PC-9 (cell line): ENCODE results near the gene GJB1. TPM values are rescaled to one million over a fixed set of nuclear protein-coding genes. Genes with fewer than 3 reads are reported as not detected.

Experiments used
- BruUV-seq: library from RNA; stranded (reverse); fragments of 400-500 nt; replicated peaks from 2 replicates; lab custom pipeline; 2021; lab: Mats Ljungman, UMichigan
- CTCF ChIA-PET: fragments of 300-600 bp; sonication (Branson Sonifier 250); formaldehyde crosslinking; loops from one replicate; lab custom pipeline; 2022; ENCODE audit warnings: antibody characterized with exemption; lab: Charles Lee
- POLR2A ChIA-PET: fragments of 300-600 bp; sonication (Branson Sonifier 250); formaldehyde crosslinking; loops from one replicate; lab custom pipeline; 2022; ENCODE audit warnings: antibody characterized with exemption; ENCODE audit not compliant: unreplicated experiment; lab: Charles Lee
- DNase-seq, 2 experiments: peaks; one replicate each; pipeline versions ENCODE4 v3.0.0 to v3.0.0-alpha.2; 2015 to 2022; ENCODE audit warnings: mixed read lengths in 1 of 2
- H2AFZ ChIP-seq: fragments of 200-600 bp; sonication (generic); 2 replicates; pipeline ENCODE4 v1.8.1; 2017; ENCODE audit warnings: antibody characterized with exemption
- H3F3A ChIP-seq: fragments of 200-600 bp; sonication (generic); 2 replicates; pipeline ENCODE4 v1.8.1; 2017; ENCODE audit warnings: antibody characterized with exemption, mild to moderate bottlenecking, low read depth; ENCODE audit not compliant: insufficient read depth
- H3K27ac ChIP-seq: fragments of 200-600 bp; sonication (generic); 2 replicates; pipeline ENCODE4 v1.6.1; 2016; ENCODE audit warnings: mixed run types
- H3K27me3 ChIP-seq: fragments of 200-600 bp; sonication (generic); 2 replicates; pipeline ENCODE4 v1.6.1; 2016; ENCODE audit warnings: low read depth, mixed run types; ENCODE audit not compliant: insufficient read depth
- H3K36me3 ChIP-seq: fragments of 200-600 bp; sonication (generic); 2 replicates; pipeline ENCODE4 v1.6.1; 2016; ENCODE audit warnings: low read depth, mixed run types
- H3K4me1 ChIP-seq: fragments of 200-600 bp; sonication (generic); replicated peaks from 2 replicates; pipeline ENCODE4 v1.6.1; 2016; ENCODE audit warnings: mixed run types; ENCODE audit not compliant: insufficient read depth
- H3K4me2 ChIP-seq: fragments of 200-600 bp; sonication (generic); 2 replicates; pipeline ENCODE4 v1.6.1; 2017; ENCODE audit warnings: mixed run types
- H3K4me3 ChIP-seq: fragments of 200-600 bp; sonication (generic); 2 replicates; pipeline ENCODE4 v1.6.1; 2016; ENCODE audit warnings: mixed run types
- H3K79me2 ChIP-seq: fragments of 200-600 bp; sonication (generic); 2 replicates; pipeline ENCODE4 v1.6.1; 2017; ENCODE audit warnings: low read depth, mixed run types
- H3K9me2 ChIP-seq: fragments of 200-600 bp; sonication (generic); 2 replicates; pipeline ENCODE4 v1.8.1; 2017; ENCODE audit warnings: mild to moderate bottlenecking; ENCODE audit not compliant: insufficient read depth
- H3K9me3 ChIP-seq: fragments of 200-600 bp; sonication (generic); 2 replicates; pipeline ENCODE4 v1.8.1; 2016; ENCODE audit warnings: low read depth; ENCODE audit not compliant: insufficient read depth
- H4K20me1 ChIP-seq: fragments of 200-600 bp; sonication (generic); 2 replicates; pipeline ENCODE4 v1.8.1; 2017; ENCODE audit not compliant: insufficient read depth
- EZH2 ChIP-seq: fragments of 200-600 bp; sonication (generic); IDR thresholded peaks from 2 replicates; pipeline ENCODE4 v1.8.0; 2017; ENCODE audit warnings: antibody characterized with exemption, low read depth
- intact Hi-C: fragments of 100-400 bp; cut with micrococcal nuclease; formaldehyde crosslinking; loops from one replicate; pipeline ENCODE4 v1.10.0; 2022; ENCODE audit not compliant: unreplicated experiment
- total RNA-seq: library from RNA; stranded (reverse); gene quantifications from 2 replicates; pipeline ENCODE4 v1.2.3, GENCODE V29; 2021
- TF ChIP-seq, protein P1 (sequence below): fragments of 200-600 bp; sonication (generic); conservative IDR thresholded peaks from 2 replicates; pipeline ENCODE4 v1.6.1; 2017; ENCODE audit warnings: mixed run types, antibody characterized with exemption, mild to moderate bottlenecking, moderate library complexity

GJB1 gene
- total RNA-seq, 1 experiment from 2014 or later, result not detected

DNA sequence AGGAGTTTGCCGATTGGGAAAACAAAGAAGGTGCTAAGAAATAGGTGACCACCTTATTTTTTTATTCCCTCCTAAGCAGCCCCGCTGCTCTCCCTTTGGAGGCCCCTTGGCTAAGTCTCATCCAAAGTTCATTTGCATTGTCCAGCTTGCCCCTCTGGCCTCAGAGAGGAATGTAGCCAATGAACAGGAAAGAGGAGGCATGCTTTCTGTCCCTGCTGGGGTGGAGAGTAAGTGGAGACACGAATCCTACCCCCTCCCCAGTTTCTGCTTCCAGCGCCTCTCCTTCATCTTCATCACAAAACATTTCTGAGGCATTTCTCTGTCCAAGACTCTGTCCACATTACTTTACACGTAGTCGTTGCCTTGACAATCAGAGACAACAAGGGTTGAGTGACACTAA lies 39.7 kb upstream of the GJB1 start:
- ChIA-PET POLR2A (no interaction called here), CTCF (no interaction called here)
- Histone ChIP-seq H3K79me2 (no peaks in the 10 kb centered on the region), H3K9me3 (no peaks in the 10 kb centered on the region), H4K20me1 (no peaks in the 10 kb centered on the region), H3K4me2 (no peak overlapping the region), H3K27me3 (no peaks in the 10 kb centered on the region), H3F3A (peaks cover 3% of the 10 kb centered on the region; the same call in 1 of the 2 replicates), H3K4me1 (no peaks in the 10 kb centered on the region), H3K36me3 (no peaks in the 10 kb centered on the region), H3K4me3 (no peak overlapping the region), H3K9me2 (no peaks in the 10 kb centered on the region; the same call in 1 of the 2 replicates), H3K27ac (no peak overlapping the region), H2AFZ (no peak overlapping the region)
- no TSS peak for BruUV-seq
- intact Hi-C loops, result loop anchor here (2.0 kb wide), 1 partner anchor 99 kb away; the partner anchor contains the start of gene NONO
- no peak for TF ChIP-seq EZH2
- TF ChIP-seq, protein P1, sequence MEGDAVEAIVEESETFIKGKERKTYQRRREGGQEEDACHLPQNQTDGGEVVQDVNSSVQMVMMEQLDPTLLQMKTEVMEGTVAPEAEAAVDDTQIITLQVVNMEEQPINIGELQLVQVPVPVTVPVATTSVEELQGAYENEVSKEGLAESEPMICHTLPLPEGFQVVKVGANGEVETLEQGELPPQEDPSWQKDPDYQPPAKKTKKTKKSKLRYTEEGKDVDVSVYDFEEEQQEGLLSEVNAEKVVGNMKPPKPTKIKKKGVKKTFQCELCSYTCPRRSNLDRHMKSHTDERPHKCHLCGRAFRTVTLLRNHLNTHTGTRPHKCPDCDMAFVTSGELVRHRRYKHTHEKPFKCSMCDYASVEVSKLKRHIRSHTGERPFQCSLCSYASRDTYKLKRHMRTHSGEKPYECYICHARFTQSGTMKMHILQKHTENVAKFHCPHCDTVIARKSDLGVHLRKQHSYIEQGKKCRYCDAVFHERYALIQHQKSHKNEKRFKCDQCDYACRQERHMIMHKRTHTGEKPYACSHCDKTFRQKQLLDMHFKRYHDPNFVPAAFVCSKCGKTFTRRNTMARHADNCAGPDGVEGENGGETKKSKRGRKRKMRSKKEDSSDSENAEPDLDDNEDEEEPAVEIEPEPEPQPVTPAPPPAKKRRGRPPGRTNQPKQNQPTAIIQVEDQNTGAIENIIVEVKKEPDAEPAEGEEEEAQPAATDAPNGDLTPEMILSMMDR, result no peak
- DNase-seq, result no peak

DNA sequence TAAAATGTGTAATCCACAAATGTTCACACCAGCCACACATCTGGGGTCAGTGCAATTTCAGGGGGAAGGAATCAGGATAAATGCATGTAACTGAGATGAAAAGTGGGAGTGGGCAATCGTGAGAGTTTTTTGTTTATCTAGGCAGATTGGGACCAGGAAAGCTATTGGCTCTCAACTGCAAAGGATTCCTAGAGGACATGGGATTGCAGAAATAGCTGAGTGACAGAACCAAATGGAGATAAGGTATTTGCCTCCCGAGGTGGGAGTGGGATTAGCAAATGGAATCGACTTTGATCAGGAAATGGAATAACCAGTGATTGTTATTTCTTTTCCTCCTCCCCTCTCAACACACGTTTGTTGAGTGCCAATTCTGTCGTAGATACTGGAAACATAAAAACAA lies 38.9 kb upstream of the GJB1 start:
- H3K36me3 ChIP-seq, result no peaks in the 10 kb centered on the region
- TF ChIP-seq EZH2, result no peak
- TF ChIP-seq, protein P1, result no peak
- no peaks in the 10 kb centered on the region for H3K9me3 ChIP-seq
- H3K27me3 ChIP-seq, result no peaks in the 10 kb centered on the region
- H3F3A ChIP-seq, result peaks cover 3% of the 10 kb centered on the region; the same call in 1 of the 2 replicates
- H3K4me2 ChIP-seq, result no peak overlapping the region
- ChIA-PET CTCF (no interaction called here), POLR2A (no interaction called here)
- no peak overlapping the region for H3K27ac ChIP-seq
- no TSS peak for BruUV-seq
- H3K4me3 ChIP-seq, result no peak overlapping the region
- H4K20me1 ChIP-seq, result no peaks in the 10 kb centered on the region
- intact Hi-C loops, result no loop called here
- no peak for DNase-seq
- no peaks in the 10 kb centered on the region for H3K79me2 ChIP-seq
- no peak overlapping the region for H2AFZ ChIP-seq
- no peaks in the 10 kb centered on the region; the same call in 1 of the 2 replicates for H3K9me2 ChIP-seq
- H3K4me1 ChIP-seq, result no peaks in the 10 kb centered on the region

DNA sequence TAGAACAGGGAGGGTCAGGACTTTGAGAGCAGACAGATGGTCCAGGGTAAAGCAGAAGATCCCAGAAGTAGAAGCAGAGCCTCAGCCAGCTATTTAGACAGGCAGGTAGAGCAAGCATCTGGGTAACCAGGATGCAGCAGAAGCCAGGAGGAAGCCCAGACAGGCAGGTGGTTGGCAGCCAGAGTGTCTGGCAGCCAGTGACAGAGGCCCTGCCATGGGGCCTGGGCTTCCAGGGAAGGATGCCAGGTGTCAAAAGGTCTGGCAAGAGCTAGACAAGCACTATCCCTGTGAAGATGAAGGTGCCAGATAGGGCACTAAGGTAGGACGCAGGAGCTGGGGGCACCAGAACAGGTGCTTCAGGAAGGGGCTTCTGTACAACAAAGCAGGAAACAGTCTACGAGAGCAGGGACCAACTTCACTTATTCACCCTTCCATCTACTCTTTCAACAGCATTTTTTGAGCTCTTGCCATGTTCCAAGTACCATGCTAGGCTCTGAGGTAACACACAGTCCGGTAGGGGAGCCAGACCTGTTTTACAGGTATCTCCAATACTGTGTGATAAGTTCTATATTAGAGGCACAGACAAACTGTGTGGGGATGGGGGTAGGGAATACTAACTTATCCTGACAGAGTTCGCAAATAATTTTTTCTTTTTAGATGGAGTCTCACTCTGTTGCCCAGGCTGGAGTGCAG lies 38.1 kb upstream of the GJB1 start:
- POLR2A ChIA-PET, result no interaction called here
- CTCF ChIA-PET, result interaction anchor here (0.6 kb wide), 1 partner anchor 631 kb away, joined by 3 read pairs; no protein-coding TSS in a partner anchor
- intact Hi-C loops, result no loop called here

More for the DNA sequence above, 38.1 kb upstream of the GJB1 start:
- peak in 1 of 2 experiments; percentile 38 for DNase-seq
- H3F3A ChIP-seq, result peaks cover 3% of the 10 kb centered on the region; the same call in 1 of the 2 replicates
- no peaks in the 10 kb centered on the region; the same call in 1 of the 2 replicates for H3K9me2 ChIP-seq
- no peaks in the 10 kb centered on the region for H3K9me3 ChIP-seq
- no TSS peak for BruUV-seq
- no peak overlapping the region for H3K4me3 ChIP-seq
- H4K20me1 ChIP-seq, result no peaks in the 10 kb centered on the region
- no peaks in the 10 kb centered on the region for H3K4me1 ChIP-seq
- no peaks in the 10 kb centered on the region for H3K36me3 ChIP-seq
- no peak overlapping the region for H2AFZ ChIP-seq
- H3K4me2 ChIP-seq, result no peak overlapping the region
- H3K27ac ChIP-seq, result no peak overlapping the region
- H3K79me2 ChIP-seq, result no peaks in the 10 kb centered on the region
- H3K27me3 ChIP-seq, result no peaks in the 10 kb centered on the region
- TF ChIP-seq, protein P1, result no peak
- no peak for TF ChIP-seq EZH2
